Urinary bladder (tissue), 4 donors: ENCODE data around the gene RAD9A. TPM values are rescaled to one million over a fixed set of nuclear protein-coding genes. Genes with fewer than 3 reads are reported as not detected.
"Not testable (repeated sequence)": the region's sequence is repeated elsewhere in the genome, so short reads cannot be mapped to it uniquely, and the experiment has no call there.

Experiments
- DNase-seq: peaks from one replicate; pipeline ENCODE4 v3.0.0-alpha.2; 2015; ENCODE audit errors: extremely low spot score
- H3K27ac ChIP-seq: one replicate; pipeline ENCODE4 v1.5.1; 2013; ENCODE audit warnings: low read depth, mild to moderate bottlenecking, moderate library complexity
- H3K36me3 ChIP-seq: one replicate; pipeline ENCODE4 v1.6.1; 2013; ENCODE audit warnings: mild to moderate bottlenecking, moderate library complexity; ENCODE audit not compliant: insufficient read depth
- H3K4me1 ChIP-seq: one replicate; pipeline ENCODE4 v1.6.1; 2013; ENCODE audit warnings: mild to moderate bottlenecking, moderate library complexity; ENCODE audit not compliant: insufficient read depth
- H3K4me3 ChIP-seq: one replicate; pipeline ENCODE4 v1.5.1; 2013; ENCODE audit warnings: low read depth, low read length
- WGBS: extraction: QIAGEN DNeasy Blood & Tissue Kit; methylation state at CpG from one replicate; pipeline ENCODE4 v1.1.7; 2013; 5-methylcytosine and 5-hydroxymethylcytosine counted together
- polyA plus RNA-seq: library from polyadenylated mRNA; stranded (reverse); fragments of 200-250 nt; gene quantifications from one replicate; pipeline ENCODE4 v1.2.3, GENCODE V29; 2013
- total RNA-seq: library from RNA; depleted of rRNA; stranded (reverse); fragments of >200 nt; gene quantifications from one replicate; pipeline ENCODE4 v1.2.3, GENCODE V29; 2014
- donor health status: healthy with polysubstance abuse.
- donor health status: healthy.

RAD9A gene
- total and polyA plus RNA-seq, 2 donors, result 7.5 to 16.9 TPM

DNA sequence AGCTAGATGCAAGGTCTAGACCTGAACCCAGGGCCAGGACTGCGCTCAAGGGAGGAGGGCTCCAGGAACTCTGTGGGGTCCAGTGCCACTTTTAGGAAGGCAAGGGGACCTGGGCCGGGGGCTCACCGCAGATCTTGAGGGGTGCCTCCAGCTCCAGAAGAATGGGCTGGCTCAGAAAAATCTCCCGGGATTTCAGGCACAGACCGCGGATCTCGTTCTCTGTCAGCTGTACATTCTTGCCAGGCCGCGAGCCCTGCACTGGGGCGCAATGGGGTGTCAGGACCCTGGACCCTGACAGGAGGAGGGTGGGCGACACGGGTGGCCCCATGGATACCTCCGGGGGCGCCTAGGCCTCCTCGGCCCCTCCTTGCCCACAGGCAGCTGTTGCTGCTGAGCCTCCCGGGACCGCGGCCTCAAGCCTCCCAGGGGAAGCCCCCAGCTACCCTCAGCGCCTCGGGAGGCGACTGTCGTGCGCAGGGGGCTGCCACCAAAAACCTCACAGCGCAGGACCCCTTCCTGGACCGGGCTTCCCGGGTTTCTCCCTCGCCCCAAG, 9.2 kb downstream of the RAD9A start:
- Histone ChIP-seq H3K36me3 (peaks cover 17% of the 10 kb centered on the region), H3K4me1 (no peaks in the 10 kb centered on the region), H3K27ac (peak overlapping the region; percentile 89), H3K4me3 (peak overlapping the region; percentile 85)
- no peak for DNase-seq
- 3% methylated on average over 27 of the region's 27 CpGs for WGBS

DNA sequence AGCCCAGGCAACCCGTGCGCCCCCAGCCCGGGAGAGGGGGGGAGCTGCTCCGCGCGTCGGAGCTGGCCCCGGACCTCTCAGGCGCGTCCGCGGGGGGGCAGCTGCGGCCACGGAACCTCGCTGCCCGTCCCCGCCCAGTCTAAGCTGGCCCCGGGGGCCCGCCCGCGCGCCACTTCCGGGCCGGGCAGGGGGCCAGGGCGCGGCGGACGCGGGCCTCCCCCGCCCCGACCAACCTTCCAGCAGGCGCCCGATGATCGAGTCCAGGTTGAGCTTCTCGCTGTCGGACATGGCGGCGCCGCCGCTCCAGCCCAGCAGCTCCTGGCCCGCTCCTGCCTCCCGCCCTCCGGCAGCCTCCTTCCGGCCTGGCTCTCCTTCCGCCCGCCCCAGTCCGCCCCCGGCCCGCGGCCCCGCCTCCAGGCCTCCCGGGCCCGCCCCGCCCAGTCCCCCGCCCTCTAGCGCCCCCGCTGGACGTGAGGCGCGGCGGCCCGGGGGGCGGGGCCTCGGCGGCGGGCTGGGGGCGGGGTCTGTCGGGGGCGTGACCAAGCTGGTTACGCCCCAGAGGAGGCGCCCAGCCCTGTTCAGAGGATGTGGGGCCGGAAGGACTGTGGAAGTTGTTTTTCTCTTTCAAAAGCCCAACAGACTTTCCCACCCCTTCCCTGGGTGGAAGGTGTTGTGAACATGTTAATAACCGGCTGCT, 9.9 kb downstream of the RAD9A start, which contains the start of gene PPP1CA:
TSS of gene PPP1CA (minus strand) at position 364 of the 697 bp plus-strand sequence. CDS start at position 288, 76 bp downstream.
- no peaks in the 10 kb centered on the region for H3K4me1 ChIP-seq
- peak within 1 kb of the TSS; percentile 89 for H3K27ac ChIP-seq
- under 1% methylated on average over 73 of the region's 73 CpGs for WGBS
- peak; percentile 79 for DNase-seq
- peaks cover 17% of the 10 kb centered on the region for H3K36me3 ChIP-seq
- peak within 1 kb of the TSS; percentile 85 for H3K4me3 ChIP-seq

GRCh38 chr11:67402192-67402839, 10.5 kb downstream of the RAD9A start:
- Histone ChIP-seq H3K36me3 (peaks cover 17% of the 10 kb centered on the region), H3K4me3 (peak overlapping the region; percentile 85), H3K27ac (peak overlapping the region; percentile 31)
- not testable (repeated sequence) for H3K4me1 ChIP-seq, DNase-seq
- 53% methylated on average over 19 of the region's 19 CpGs for WGBS

- H3K4me1 ChIP-seq, H3K27ac ChIP-seq, H3K4me3 ChIP-seq, DNase-seq: not testable (repeated sequence)
- peaks cover 10% of the 10 kb centered on the region for H3K36me3 ChIP-seq
- WGBS, result 95% methylated on average over 9 of the region's 9 CpGs
These were observed 11.3 kb downstream of the RAD9A start for GRCh38 chr11:67403085-67403484.

- Histone ChIP-seq H3K4me1 (no peaks in the 10 kb centered on the region), H3K27ac (no peak overlapping the region), H3K4me3 (peak overlapping the region; percentile 27), H3K36me3 (peaks cover 2% of the 10 kb centered on the region)
- DNase-seq, result no peak
- 65% methylated on average over 13 of the region's 13 CpGs for WGBS
These were observed 12.9 kb downstream of the RAD9A start for GRCh38 chr11:67404515-67405195.

GRCh38 chr11:67405196-67405567, 13.4 kb downstream of the RAD9A start:
- H3K4me3 ChIP-seq, result peak overlapping the region; percentile 6
- WGBS, result 88% methylated on average over 6 of the region's 6 CpGs
- H3K36me3 ChIP-seq, result peaks cover 2% of the 10 kb centered on the region
- no peaks in the 10 kb centered on the region for H3K4me1 ChIP-seq
- no peak for DNase-seq
- H3K27ac ChIP-seq, result no peak overlapping the region

GRCh38 chr11:67405688-67406339, 14.0 kb downstream of the RAD9A start:
- Histone ChIP-seq H3K4me3 (no peak overlapping the region), H3K36me3 (no peaks in the 10 kb centered on the region), H3K27ac (no peak overlapping the region), H3K4me1 (no peaks in the 10 kb centered on the region)
- 80% methylated on average over 9 of the region's 9 CpGs for WGBS
- DNase-seq, result no peak

- Histone ChIP-seq H3K36me3 (no peaks in the 10 kb centered on the region), H3K4me1 (no peaks in the 10 kb centered on the region), H3K4me3 (no peak overlapping the region), H3K27ac (no peak overlapping the region)
- WGBS, result 80% methylated on average over 18 of the region's 18 CpGs
- DNase-seq, result no peak
These were observed 14.7 kb downstream of the RAD9A start for GRCh38 chr11:67406420-67406968.

DNA sequence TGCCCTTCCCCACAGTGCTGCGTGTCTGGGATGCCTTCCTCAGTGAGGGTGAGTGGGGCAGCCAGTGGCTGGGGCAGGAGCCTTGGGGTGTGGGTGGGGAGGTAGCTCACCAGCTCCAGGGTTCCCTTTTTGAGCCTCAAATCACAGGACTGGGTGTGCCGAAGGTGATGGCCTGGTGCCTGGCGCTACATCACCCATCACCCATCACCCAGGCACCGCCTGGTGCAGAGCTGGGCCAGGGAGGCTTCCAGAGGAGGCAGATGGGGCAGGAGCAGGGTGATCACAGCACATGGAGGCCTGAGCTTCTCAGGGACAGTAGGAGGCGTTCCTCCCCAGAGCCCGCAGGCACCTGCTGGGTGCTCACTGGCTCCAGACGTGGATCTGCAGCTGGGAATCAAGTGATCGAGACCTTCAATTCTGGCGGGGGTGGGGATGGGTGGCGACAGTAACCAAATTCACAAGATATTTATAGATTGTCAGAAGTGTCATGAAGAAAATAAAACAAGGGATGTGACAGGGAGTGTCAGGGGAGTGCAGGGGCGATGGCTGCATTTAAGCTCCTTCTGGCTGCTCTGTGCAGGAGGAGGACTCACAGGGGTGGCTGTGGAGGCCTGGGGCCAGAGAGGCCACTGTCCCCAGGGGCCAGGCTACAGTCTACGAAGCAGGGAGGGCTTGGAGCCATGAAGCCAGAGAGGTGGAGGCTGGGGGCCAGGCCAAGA, 15.3 kb downstream of the RAD9A start:
- WGBS, result 47% methylated on average over 12 of the region's 12 CpGs
- Histone ChIP-seq H3K27ac (no peak overlapping the region), H3K36me3 (no peaks in the 10 kb centered on the region), H3K4me1 (no peaks in the 10 kb centered on the region), H3K4me3 (no peak overlapping the region)
- no peak for DNase-seq

DNA sequence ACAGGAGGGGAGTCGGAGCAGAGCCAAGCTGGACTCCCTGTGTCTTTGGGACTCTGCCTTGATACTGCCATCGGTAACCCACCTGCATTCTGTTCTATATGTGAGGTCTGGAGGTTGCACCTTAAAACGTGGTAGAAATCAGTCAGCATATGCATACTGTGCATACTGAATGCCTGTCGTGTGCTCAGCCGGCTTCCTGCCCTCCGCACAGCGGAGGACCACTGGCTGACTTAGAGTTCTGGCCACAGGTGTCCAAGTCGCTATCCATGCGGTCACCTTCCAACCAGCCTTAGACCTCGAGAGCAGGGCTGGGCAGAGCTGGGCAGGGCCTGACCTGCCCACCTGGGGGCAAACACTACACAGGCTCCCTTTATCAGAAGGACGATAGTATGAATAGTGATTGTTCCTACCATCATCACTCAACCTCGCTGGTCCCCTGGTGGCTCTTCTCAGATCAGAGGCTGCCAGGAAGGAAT, 15.9 kb downstream of the RAD9A start:
- H3K4me1 ChIP-seq, result no peaks in the 10 kb centered on the region
- no peak overlapping the region for H3K4me3 ChIP-seq
- no peak overlapping the region for H3K27ac ChIP-seq
- H3K36me3 ChIP-seq, result no peaks in the 10 kb centered on the region
- no peak for DNase-seq
- WGBS, result 62% methylated on average over 12 of the region's 12 CpGs

DNA sequence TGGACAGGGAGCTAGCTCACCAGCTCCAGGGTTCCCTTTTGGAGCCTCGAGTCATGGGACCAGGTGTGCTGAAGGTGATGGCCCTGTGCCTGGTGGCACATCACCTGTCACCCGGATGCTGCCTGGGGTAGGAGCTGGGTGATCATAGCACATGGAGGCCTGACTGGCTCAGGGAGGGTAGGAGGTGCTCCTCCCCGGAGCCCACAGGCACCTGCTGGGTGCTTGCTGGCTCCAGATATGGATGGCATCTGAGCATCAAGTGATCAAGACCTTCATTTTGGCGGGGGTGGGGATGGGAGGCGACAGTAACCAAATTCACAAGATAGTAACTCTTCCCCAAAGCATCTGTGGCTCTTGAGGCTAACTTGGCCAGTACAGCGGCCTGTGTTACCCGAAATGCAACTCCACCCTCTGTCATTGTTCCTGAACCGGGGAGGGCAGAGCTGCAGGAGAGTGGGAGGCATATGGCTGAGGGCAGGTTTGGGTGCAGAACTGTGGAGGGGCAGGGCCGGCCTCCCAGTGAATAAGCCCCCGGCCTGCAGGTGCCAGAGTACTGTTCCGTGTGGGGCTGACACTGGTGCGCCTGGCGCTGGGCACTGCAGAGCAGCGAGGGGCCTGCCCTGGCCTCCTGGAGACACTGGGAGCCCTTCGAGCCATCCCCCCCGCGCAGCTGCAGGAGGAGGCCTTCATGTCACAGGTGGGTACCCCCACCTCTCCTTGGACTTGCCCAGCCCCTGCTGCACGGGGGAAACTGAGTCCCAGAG, 16.8 kb downstream of the RAD9A start:
- WGBS, result 74% methylated on average over 18 of the region's 18 CpGs
- Histone ChIP-seq H3K27ac (no peak overlapping the region), H3K4me1 (no peaks in the 10 kb centered on the region), H3K4me3 (no peak overlapping the region), H3K36me3 (no peaks in the 10 kb centered on the region)
- no peak for DNase-seq

- no peak for DNase-seq
- H3K4me3 ChIP-seq, result peak overlapping the region; percentile 3
- H3K36me3 ChIP-seq, result no peaks in the 10 kb centered on the region
- no peak overlapping the region for H3K27ac ChIP-seq
- WGBS, result 64% methylated on average over 24 of the region's 24 CpGs
- H3K4me1 ChIP-seq, result no peaks in the 10 kb centered on the region
These were observed 17.5 kb downstream of the RAD9A start for GRCh38 chr11:67409261-67409666.
